Measurements from ENCODE around the gene PIEZO1. TPM values are rescaled to one million over a fixed set of nuclear protein-coding genes. Genes with fewer than 3 reads are reported as not detected.

The PIEZO1 gene
- total RNA-seq, 1 donor from 2014 or later: 67.8 TPM

DNA sequence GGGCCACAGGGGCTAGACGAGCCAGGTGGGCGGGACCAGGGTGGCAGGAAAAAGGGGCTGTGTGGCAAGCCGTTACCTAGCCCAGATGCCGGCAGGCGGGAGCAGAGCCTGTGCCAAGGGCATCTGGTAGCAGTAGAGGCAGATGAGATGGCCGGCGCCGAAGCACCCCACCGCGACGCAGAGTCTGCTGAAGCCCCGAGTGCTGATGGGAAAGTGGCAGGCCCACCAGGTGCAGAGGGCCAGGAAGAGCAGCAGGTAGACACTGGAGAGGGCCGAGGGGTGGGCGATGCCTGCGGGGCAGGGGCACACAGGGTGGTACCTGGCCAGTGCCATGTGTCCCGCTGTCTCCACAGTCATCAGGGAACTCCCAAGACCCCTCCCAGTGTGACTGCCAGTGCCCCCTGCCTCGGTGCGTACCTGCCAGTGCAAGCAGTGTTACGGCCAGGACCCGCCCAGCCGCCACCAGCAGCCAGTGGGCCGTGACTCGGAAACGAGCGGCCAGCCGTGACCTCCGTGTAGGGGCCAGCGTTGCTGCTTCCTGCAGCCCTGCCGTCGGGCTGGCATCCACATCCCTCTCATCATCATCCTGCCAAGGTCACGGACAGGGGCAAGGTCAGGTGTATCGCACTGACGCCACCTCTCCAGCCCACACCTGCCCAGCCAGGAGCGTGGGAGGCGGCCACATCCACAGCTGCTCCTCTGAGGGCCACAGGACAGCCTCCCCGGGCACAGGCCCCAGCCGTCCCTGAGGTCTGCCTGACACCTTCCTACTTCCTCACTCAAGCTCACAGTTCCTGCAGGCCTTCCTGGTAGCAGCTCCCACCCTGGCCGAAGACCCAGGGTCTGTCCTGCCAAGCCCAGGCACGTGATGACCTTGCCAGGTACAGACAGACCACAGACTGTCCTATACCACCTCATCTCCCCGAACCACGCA is 46.6 kb downstream of the PIEZO1 start:
- DNase-seq (ENCODE audit: low spot score) (no peak), ATAC-seq (peak; percentile 2)

DNA sequence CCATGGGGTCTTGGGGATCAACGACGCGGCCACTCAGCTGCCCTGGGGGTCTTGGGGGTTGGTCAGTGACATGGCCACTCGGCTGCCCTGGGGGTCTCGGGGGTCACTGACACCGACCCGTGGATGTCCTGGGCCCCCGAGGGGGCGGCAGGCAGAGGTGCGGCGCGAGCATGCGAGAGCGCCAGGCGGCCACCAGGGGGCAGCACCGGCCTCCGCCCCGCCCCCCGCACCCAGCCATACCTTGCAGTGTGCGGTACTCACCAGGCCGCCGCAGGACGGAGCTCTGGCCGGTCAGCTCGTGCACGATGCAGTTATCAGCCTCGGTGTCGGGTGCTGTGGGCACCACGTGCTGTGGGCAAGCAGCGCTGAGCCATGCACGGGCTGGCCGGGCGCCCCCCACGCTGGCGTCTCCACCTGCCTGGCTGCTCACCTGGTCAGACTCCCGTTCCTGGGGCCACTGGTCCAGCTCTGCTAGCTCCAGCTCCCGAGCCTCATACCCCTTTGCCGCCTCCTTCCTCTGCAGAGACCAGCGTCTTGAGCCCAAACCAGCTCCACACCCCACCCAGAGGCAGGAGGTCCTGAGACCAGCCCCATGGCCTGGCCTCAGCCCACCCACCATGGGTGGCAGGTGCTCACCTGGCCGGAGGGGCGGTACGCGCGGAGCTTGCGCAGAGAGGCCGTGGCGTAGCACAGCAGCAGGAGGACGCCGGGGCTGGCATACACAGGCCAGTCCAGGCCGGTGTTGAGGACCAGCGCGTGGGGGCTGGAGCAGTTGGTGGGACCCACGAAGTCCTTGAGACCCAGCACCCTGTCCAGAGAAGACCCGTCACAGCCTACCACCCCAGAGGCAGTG is 47.5 kb downstream of the PIEZO1 start:
- ATAC-seq: peak; percentile 82

DNA sequence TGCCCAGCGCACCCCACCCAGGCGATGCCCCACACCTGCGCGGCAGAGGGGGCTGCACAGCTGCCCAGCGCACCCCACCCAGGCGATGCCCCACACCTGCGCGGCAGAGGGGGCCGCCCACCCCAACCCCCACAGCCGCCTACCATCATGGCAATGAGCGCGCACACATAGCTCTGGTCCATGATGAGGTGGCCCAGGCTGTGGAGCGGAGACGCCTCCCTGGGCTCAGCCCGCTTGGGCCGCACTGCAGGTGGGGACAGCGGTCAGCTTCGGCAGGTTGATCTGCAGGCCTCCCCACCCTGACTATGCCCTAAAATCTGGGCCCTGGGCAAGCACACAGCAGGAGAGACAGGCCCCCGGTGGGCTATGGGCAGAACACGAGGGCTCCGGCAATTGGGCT is 48.5 kb downstream of the PIEZO1 start:
- ATAC-seq (no peak), DNase-seq (ENCODE audit: low spot score) (no peak)

More for the DNA sequence above, 47.5 kb downstream of the PIEZO1 start:
- DNase-seq (ENCODE audit: low spot score): peak; percentile 62

DNA sequence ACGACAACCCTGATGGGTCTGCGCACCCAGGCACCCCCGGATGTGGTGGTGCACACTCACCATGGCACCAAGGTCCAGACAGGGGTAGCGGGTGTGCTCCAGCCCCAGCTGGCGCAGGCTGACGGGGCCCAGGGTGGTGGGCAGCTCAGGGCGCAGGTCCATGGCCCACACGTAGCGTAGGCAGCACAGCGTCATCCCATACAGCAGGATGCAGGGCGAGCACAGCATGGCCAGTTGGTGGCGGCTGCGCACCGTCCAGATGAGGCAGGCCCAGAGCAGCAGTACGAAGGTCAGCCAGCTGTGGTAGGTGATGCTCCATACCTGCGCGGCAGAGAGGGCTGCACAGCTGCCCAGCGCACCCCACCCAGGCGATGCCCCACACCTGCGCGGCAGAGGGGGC is 48.9 kb downstream of the PIEZO1 start:
- no peak for DNase-seq (ENCODE audit: low spot score)
- no peak for ATAC-seq

DNA sequence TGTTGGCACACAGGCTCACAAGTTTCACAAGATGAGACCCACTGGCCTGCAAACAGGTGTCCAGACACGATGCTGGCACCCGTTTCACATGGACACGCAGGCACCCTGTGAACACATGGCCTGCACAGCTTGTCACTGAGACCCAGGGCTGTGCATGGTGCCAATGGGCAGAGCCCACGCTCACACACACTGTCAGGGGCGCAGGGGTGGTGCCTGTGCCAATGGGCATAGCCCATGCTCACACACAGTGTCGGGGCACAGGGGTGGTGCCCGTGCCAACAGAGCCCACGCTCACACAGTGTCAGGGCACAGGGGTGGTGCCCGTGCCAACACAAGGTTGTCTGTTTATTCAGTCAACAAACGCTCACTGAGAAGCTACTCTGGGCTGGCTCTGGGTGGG is 49.4 kb downstream of the PIEZO1 start:
- no peak for ATAC-seq
- no peak for DNase-seq (ENCODE audit: low spot score)

DNA sequence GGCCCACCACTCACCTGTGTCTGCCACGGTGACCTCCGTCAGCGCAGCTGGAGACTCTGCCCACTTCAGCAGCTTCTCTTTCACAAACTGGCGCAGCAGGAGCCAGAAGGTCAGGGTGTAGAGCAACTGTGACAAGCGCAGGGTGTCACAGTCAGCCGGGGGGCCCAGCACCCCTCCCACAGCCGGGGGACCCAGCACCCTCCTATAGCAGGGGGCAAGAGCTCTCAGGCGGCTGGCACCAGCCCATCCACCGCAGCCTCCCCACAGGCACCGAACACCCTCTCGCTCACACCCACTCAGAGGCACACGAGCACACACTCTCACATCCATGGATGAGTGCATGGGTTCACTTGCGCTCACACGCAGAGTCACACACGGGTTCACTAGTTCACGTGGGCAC is 49.9 kb downstream of the PIEZO1 start:
- DNase-seq (ENCODE audit: low spot score): no peak
- no peak for ATAC-seq

DNA sequence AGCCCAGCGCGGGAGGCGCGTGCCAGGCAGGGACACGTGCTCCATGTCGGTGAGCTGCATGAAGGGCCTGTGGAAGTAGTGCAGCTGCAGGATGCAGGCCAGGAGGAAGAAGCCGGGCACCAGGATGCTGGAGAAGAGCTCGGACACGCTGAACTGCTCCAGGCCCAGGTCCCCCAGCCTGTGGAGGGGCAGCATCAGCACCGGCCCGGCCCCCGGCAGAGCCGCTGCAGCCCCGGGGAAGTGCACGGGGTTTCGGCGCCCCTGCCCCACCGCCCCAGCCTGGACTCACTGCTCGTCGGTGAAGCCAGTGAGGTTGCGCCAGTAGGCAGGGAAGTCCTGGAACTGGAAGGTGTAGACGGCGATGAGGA is 50.7 kb downstream of the PIEZO1 start:
- ATAC-seq: no peak
- no peak for DNase-seq (ENCODE audit: low spot score)

DNA sequence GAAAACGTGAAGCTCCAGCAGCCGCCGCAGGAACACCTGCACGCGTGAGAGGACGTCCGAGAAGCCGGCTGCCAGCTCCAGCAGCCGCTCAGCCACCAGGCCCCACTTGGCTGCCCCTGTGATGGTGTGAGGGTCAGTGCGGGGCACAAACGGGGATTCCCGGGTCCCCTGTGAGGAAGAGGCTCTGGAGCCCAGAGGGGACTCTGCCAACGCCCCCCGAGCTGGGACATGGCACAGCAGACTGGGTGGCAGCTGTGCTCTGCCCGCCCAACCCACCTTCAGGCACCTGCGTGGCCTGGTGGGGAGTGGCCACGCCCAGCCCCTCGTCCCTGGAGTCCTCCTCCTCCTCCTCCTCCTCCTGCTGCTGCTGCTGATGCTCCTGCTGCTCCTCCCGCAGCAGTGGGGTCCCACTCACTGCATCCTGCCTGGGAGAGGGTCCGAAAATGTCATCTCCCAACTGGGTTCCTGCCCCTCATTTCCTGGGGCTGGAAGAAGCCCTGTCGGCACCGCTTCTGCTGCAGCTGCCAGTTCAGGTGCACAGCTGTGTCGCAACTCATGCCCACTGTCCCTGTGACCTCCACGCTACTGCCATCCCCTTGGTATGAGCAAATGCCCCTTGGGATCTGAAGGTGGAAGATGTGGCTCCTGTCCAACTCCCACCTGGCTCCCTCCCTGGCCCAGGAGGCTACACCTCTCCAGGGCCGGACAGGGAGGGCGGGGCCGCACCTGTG is 51.2 kb downstream of the PIEZO1 start:
- ATAC-seq (no peak), DNase-seq (ENCODE audit: low spot score) (no peak)

DNA sequence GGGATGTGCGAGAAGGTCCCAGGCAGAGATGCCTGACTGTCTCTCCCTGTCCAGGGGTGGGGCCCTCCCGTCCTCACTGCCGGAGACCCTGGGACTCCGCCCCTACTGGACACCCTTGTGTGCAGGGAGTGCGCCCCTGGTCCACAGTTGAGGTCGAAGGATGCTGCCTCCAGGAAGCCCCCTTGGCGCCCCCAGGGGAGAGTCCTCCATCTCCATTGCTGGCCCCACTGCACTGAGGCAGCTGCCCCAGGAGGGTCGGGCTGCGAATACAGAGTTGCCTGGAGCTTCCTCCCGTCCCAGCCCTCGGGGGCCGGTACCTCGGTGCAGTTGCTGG is 52.1 kb downstream of the PIEZO1 start:
- DNase-seq (ENCODE audit: low spot score) (no peak), ATAC-seq (no peak)

DNA sequence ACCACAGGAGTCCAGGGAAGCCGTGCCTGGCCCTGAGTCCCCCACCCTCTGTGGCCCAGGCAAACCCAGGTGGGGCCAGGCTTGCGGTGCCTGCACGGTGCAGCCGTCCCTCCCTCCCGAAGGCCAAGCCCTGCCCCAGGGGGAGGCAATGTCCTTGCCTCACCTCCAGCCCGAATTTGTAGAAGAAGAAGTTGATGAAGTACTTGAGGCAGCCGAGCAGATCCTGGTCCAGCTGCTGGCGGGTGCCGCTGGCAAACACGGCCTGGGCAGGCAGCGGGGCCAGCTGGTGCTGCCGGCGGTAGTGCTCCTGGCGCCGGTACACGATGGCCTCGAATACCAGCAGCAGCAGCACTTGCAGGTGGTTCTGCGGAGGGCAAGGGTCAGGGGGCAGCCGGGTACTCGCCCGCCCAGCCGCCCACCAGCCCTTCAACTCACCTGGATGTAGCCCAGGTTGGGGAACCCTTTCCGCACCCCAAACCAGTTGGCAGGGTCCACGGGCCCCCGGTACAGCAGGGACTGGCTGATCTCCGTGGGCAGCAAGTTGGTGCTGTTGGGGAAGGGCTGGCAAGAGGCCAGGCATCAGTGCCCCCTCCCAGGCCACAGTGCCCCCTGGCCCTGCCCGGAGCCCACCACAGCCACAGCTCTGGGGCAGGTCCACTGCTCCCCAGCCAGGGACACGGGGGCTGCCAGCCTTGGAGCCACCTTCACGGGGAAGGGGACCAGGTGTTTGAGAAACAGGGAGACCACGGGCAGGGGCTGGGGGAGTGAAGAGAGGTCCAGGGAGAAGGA is 52.7 kb downstream of the PIEZO1 start:
- ATAC-seq: peak; percentile 30
- no peak for DNase-seq (ENCODE audit: low spot score)

DNA sequence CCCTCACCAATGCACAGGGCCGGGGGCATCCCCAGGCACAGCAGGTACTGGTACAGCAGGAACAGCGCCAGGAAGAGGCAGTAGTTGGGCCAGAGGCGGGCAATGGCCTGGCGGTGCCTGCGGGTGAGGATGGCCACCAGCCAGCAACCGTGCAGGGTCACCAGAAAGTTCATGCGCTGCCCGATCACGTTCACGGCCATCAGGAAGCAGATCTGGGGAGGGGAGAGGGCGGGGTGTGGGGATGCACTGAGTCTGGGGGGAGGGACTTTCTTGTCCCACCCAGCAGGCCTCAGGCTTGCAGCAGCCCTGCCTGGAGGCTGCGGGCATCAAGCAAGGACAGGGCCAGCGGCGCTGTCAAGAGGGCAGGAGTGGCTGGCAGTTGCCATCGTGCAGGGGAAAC is 53.3 kb downstream of the PIEZO1 start:
- DNase-seq (ENCODE audit: low spot score) (peak; percentile 68), ATAC-seq (peak; percentile 64)

DNA sequence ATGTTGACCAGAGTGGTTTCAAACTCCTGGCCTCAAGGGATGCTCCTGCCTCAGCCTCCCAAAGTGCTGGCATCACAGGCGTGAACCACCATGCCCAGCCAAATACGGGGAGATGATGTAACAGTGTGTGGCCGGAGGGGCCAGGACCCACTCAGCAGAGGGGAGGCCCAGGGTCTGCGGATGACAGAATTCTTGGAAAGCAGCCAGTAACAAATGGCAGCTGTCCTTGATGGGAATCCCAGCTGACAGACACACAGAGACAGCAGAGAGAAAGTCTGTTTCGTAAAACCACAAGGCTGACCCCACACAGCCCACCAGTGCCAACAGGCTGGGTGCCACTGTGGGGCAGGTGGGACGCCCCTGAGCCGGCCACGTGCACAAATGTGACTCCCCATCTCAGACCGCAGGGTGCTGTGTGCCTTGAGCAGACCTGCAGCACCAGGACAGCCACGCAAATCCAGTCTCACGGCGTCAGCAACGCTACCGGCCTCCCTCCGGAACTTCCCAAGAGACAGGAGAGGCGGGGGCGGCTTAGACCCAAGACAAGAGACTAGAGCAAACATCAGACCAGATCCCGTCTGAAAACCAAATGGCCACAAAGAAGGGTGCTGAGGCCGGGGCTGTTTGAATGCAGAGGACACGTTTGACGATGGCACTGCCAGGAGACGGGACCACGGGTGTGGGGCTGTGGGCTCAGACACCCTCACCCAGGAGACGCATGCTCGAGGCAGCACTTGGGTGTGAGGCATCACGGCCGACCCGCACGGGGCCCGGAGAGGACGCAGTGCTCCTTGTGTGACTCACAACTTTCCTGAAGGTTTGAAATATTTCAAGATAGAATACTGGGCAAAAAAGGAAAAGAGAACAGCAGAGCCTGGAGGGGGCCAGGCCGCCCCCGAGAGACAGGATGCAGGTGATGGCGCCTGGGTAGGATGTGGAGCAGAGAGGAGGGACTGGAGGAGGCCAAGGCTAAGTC is 54.1 kb downstream of the PIEZO1 start:
- DNase-seq (ENCODE audit: low spot score) (no peak), ATAC-seq (no peak)

DNA sequence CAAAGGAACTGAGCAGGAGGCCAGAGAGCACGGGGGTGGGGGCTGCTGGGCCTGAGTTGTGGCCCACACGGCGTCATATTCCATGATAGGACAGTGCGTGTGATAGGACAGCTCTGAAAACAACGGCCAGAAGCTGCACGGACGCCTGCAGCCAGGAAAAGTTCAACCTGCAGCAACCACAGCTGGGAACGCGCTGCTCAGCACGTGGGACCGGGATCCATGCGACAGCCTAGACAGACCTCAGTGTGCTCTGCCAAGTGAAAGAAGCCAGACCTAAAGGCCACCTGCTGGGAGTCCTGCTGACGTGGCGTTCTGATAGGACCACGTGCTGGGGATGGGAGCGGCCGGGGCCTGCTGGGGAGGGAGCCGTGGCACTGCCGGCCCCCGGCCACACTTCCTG is 57.1 kb downstream of the PIEZO1 start:
- DNase-seq (ENCODE audit: low spot score): no peak

DNA sequence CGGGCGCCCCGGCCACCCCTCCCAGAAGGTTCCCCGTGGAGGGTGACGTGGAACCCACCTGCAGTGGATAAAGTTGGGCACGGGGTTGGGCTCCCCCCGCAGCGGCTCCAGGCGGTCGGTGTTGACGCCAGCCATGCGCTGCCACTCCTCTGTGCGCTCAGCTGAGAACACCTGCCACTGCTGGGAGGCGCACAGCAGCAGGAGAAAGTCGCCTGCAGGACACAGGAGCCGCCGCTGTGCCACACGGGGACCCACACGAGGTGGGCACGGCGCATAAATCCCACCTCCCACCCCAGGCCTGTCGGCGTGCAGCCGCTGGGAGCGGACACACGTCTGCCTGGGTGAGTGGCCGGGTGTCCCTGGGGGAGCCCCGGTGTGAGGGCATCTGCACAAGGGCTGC is 58.0 kb downstream of the PIEZO1 start:
- ATAC-seq: no peak
- DNase-seq (ENCODE audit: low spot score): no peak

More for the DNA sequence above, 57.1 kb downstream of the PIEZO1 start:
- no peak for ATAC-seq

DNA sequence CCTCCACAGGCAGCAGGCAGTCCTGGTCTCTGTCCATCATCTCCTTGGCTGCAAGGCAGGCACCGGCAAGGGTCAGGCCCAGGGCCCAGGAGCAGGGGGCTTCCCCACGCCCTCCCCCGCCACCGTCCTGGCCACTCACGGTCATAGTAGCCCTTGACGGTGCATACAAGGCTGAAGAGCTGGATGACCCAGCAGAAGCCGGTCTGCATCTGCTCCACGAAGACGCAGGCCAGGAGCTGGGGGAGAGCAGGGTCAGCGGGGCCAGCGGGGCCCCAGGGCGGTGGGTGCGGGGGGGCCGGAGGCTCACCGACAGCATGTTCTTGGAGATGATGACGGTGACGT is 58.6 kb downstream of the PIEZO1 start:
- no peak for DNase-seq (ENCODE audit: low spot score)
- no peak for ATAC-seq

DNA sequence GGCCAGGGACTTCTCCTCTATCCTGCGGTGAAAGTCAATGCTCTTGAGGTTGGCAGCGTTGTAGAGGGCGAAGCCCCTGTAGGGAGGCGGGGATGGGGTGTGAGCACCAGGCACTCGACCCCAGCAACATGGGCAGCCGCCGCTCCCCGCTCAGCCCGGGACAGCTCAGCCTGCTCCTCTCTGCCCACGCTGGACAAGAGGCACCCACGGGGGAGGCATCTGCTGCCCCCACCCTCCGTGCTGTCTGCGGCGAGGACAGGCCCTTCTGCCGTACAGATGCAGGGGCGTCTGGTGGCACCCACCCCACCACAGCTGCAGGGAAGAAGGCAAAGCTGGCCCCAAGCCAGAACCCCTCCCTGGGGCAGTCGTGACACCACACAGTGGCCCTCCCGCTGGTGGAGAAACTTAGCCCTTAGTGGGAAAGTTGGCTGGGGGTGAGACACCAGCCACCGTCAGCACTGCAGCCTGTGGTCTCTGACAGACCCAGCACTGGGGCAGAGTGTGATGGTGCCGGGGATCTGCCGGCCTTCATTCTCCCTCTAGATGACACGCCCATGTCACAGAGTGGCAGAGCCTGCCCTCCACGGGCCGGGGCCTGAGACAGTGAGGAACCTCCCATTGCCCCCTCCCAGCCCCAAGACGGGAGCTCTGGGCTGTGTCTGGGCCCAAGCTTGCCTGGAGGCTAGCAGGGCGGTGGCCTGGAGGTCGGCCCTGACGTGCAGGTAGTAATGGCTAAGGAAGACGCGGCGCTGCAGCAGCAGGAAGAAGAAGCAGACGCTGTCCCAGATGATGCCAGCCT is 59.2 kb downstream of the PIEZO1 start:
- DNase-seq (ENCODE audit: low spot score) (no peak), ATAC-seq (no peak)

DNA sequence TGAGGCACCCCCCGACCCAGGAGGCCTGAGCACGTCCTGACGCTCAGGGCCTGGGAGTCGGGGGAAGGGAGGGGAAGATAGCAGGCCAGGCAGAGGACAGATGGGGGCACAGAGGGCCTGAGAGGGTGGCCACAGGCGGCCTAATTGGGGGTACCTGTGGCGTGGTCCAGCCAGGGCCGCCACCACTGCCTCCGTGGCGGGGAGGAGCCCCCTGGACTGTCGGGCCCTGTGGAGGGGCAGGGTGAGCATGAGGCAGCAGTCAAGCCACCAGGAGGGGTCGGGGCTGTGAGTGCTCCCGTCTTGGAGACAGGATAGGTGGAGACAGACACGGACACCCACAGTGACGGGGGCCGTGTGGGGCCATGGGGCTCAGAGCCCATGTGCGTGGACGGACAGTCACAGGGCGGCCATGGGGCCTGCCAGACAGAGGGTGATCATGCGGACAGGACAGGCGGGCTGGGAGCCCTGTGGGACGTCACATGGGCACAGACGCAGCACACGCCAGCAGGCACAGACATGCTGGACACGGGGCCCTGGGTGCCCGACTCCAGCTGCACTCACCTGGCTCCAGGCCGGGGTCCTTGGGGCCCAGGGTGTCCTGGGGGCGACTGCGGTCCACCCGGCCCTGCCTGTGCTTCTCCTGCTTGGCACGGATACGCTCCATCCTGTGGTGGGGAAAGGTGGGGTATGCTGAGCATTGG is 60.0 kb downstream of the PIEZO1 start:
- ATAC-seq: no peak
- DNase-seq (ENCODE audit: low spot score): no peak

DNA sequence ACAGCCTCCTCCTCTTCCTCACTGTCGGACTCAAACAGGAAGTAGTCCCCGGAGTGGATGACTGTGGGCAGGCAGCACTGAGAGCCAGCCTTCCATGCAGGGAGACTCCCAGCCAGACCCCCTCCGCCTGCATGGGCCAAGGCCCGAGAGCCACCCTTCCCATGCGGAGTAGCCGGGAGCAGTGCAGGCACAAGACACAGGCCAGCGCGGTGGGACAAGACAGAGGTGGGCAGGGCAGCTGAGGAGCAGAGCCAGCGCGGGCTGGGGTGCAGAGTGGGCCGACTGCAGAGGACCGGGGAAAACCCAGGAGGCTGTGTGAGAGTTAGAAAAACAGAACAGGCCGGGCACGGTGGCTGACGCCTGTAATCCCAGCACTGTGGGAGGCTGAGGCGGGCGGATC is 61.1 kb downstream of the PIEZO1 start:
- DNase-seq (ENCODE audit: low spot score) (no peak), ATAC-seq (no peak)
